Endothelial cell of hepatic sinusoid (primary cell): Measurements from ENCODE around the gene KLRG1.

Source experiments
- in situ Hi-C: cut with HindIII; loops from 2 replicates; pipeline ENCODE4 v1.10.0; 2017; ENCODE audit warnings: low sequenced_read_pairs

The KLRG1 gene

DNA sequence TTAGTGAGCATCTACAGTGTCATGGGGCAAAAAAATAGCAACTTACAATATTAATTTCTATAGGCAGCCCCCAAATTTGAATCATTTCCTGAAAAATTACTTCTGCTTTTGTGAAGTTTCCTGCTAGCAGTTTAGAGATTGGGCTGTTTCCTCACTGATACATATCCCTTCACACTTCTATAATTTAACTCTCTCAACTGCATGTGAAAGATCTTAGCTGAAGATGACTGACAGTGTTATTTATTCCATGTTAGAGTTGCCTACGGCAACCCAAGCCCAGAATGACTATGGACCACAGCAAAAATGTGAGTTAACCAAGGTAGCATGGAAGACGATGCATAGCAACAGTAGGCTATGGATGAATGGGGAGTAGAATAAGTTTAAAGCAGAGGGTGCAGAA, at the start of gene KLRG1:
Gene KLRG1, plus strand, starts transcription at position 134 of the 400 bp plus-strand sequence. Its CDS starts 90 bp downstream, at position 224.
- in situ Hi-C loops: no loop called here

DNA sequence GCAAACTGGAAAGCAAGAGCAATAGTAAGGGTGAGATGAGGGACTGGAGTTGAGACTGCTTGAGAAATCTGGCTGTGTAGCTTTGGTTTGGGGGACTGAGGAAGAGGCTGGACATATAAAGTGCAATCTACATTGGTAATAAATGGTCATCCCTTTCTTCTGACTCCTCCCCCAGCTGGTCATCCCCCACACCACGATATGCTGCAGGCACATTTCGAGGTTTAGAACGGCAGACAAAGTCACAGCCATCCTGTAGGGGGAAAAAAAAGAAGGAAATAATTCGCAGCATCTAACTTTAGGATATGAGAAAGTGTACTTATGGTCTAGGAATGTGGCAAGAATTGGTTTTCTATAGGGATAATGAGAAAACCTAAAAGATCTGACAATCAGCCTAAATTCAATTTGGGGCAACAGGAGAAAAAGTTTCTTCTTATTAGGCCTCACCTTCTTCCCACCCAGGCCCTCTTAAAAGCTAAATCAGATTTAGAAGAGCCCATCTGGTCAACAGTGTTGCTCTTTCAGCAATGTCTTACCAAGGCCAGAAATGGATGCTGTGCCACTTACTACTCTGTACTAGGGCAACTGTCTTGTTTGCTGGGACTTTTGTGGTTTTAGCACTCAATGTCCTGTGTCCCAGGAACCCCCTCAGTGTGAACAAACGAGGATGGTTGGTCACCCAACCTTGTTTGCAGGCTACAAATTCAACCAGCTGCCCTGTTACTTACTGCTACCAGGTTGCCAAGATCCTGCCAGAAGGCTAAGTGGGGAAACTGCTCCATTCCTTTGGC, 47.5 kb upstream of the KLRG1 start:
- in situ Hi-C loops: no loop called here

GRCh38 chr12:8943565-8944186, 45.7 kb upstream of the KLRG1 start:
- in situ Hi-C loops: no loop called here

- in situ Hi-C loops: no loop called here
These were observed 42.6 kb upstream of the KLRG1 start for GRCh38 chr12:8946733-8947132.

DNA sequence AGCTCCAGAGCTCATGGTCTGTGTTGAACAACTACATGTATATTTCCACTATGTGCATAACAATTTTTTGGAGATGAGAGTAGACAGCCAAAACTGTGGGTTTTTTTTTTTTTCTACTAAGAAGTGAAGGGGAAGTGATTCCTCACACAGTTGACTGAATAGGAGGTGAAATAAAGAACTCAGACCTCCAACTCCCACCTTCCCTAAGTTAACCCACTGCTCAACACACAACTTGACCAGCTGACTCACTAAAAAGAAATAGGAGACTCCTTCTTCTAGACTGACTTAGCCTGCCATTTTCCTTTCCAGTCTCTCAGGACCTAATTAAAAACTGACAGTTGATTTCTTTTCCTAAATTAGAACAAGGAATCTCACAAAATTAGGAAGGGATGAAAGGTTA, 41.6 kb upstream of the KLRG1 start:
- in situ Hi-C loops: no loop called here

GRCh38 chr12:8948701-8949341, 40.5 kb upstream of the KLRG1 start:
- in situ Hi-C loops: no loop called here

GRCh38 chr12:8949342-8950220, 39.8 kb upstream of the KLRG1 start, which contains the start of gene M6PR:
M6PR (minus strand) TSS chr12:8949645; CDS start chr12:8946404, 3,241 bp downstream.
- in situ Hi-C loops: no loop called here

- in situ Hi-C loops: no loop called here
These were observed 39.2 kb upstream of the KLRG1 start for GRCh38 chr12:8950221-8950527.

DNA sequence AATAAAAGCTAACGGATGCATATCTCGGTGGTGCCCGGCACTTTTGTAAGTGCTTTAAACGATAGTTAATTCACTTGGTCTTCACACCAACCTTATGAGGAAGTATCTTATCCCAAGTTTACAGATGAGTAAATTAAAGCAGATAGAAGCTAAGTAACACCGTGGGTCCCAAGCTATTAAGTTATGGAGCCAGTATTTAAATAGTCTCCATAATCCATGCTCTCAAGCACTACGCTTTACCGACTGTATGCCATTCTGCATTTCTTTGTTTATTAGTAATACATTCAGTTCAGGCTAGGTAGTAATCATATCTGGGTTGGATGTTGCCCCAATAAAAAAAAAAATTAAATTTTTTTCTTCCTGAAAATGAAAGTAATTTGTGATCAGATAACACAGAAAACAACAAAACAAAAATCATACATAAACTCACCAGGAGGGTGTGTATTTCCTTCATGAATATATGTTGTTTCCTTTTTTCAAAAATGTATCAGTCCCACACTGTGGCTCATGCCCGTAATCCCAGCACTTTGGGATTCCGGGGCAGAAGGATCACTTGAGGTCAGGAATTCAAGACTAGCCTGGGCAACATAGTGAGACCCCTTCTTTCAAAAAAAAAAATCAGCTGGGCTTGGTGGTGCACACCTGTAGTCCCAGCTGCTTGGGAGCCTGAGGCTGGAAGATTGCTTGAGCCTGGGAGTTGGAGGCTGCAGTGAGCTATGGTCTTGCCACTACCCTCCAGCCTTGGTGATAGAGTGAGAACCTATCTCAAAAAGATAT, 38.5 kb upstream of the KLRG1 start:
- in situ Hi-C loops: no loop called here

- in situ Hi-C loops: no loop called here
These were observed 37.6 kb upstream of the KLRG1 start for GRCh38 chr12:8951744-8952143.

- in situ Hi-C loops: no loop called here
These were observed 35.5 kb upstream of the KLRG1 start for GRCh38 chr12:8953773-8954402.

GRCh38 chr12:8956073-8956472, 33.3 kb upstream of the KLRG1 start:
- in situ Hi-C loops: no loop called here

- in situ Hi-C loops: no loop called here
These were observed 32.6 kb upstream of the KLRG1 start for GRCh38 chr12:8956772-8957171.

DNA sequence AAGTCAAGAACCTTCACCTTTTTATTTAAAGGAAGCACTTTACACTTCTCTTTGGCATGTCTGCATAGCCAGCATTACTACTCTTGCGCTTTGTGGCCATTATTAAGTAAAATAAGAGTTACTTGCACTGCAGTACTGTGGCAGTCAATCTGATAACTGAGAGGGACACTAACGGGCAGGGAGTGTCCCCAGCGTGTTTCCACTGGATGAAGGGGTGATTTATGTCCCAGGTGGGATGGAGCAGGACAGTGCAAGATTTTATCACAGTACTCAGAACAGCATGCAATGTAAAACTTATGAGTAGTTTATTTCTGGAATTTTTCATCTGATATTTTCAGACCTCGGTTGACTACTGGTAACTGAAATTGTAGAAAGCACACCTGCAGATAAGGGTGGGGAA, 31.8 kb upstream of the KLRG1 start:
- in situ Hi-C loops: no loop called here

GRCh38 chr12:8958066-8958465, 31.3 kb upstream of the KLRG1 start:
- in situ Hi-C loops: no loop called here

DNA sequence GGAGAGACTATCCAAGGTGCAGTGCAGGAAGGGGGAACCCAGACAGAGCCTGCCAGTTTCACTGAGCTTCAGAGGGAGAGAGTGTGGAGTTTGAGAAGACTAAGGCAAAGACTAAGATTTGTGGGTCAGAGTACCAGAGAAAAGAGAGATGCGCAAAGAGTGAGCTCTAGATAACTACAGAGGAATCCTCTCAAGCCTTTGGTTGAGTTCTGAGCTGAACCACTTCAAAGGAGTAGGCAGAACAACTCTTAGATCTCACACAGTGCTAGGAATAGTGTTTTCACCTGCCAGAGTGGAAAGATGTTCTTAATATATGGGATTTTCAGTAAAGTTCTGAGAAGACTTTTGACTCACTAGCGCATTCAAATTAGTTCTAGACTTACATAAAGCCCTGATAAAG, 29.2 kb upstream of the KLRG1 start:
- in situ Hi-C loops: no loop called here

DNA sequence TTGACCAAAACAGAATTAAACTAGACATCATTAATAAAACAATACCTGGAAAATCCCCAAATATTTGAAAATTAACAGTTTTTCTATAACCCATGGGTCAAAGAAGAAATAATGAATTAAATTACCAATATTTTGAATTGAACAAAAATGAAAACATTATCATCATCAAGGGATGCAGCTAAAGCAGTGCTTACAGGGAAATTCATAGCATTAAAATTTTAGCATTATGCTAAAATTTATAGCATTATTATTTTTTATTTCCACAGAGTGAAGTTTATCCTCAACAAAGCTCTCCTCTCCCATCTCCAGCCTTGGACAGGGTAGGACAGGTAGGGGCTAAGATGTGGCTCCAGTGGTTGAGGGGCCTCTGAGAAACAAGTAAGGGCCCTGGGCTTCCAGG, 20.6 kb upstream of the KLRG1 start:
- in situ Hi-C loops: no loop called here

- in situ Hi-C loops: no loop called here
These were observed 19.4 kb upstream of the KLRG1 start for GRCh38 chr12:8969861-8970411.

DNA sequence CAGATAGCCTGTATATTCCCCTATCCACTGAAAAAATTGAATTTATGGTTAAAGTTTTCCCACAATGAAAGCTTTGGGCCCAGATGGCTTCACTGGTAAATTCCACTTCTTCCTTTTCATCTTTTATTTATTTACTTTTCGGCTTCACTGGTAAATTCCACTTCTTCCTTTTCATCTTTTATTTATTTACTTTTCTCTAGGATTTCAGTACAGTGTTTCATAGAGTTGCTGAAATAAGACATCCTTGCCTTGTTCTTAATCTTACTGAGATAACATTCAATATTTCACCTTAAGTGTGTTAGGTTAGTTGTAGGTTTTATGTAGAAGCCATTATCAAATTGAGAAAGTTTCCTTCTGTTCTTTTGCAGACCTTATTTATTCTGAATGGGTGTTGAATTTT, 18.9 kb upstream of the KLRG1 start:
- in situ Hi-C loops: no loop called here

GRCh38 chr12:8980137-8980536, 9.2 kb upstream of the KLRG1 start:
- in situ Hi-C loops: no loop called here
